GM12891 (cell line): ENCODE results near the gene SRSF4.

ENCODE experiments used
- POLR2A ChIP-seq: IDR thresholded peaks from 2 replicates; pipeline ENCODE4 v1.6.1; 2011; ENCODE audit warnings: low read depth, low read length, control low read depth
- POLR2AphosphoS5 ChIP-seq: IDR thresholded peaks from 2 replicates; pipeline ENCODE4 v1.6.1; 2011; ENCODE audit warnings: low read depth, low read length, control low read depth
- SPI1 ChIP-seq: IDR thresholded peaks from 2 replicates; pipeline ENCODE4 v1.6.1; 2011; ENCODE audit warnings: low read depth, low read length, control low read depth
- TAF1 ChIP-seq: IDR thresholded peaks from 2 replicates; pipeline ENCODE4 v1.6.1; 2011; ENCODE audit warnings: low read depth, low read length, control low read depth

GRCh38 chr1:29202584-29203340 lies 21.1 kb upstream of the SRSF4 start:
- TF ChIP-seq POLR2A (no peak), TAF1 (no peak), POLR2AphosphoS5 (no peak), SPI1 (no peak)
